ENCODE measurements around the gene CCNF. TPM values are rescaled to one million over a fixed set of nuclear protein-coding genes. Genes with fewer than 3 reads are reported as not detected.

The CCNF gene
- total RNA-seq, 4 donors from 2014 or later: 4.7 to 19.8 (median 6.9) TPM

- TF ChIP-seq CTCF (IDR thresholded peaks at IDR 0.05) (no peak), POLR2A (IDR thresholded peaks at IDR 0.05) (no peak)
- no peak for DNase-seq
- no peaks in the 10 kb centered on the region for H3K27me3 ChIP-seq
- no peak overlapping the region for H3K4me3 ChIP-seq
- no peak overlapping the region for H3K27ac ChIP-seq
- H3K36me3 ChIP-seq: peaks cover 0 to 11% (median 0%) of the 10 kb centered on the region in 3 donors
- H3K9me3 ChIP-seq: no peaks in the 10 kb centered on the region
- H3K4me1 ChIP-seq: peaks cover 0 to 11% (median 2%) of the 10 kb centered on the region in 4 donors
Measured at GRCh38 chr16:2499454-2499853, 70.2 kb downstream of the CCNF start.

GRCh38 chr16:2499890-2500429, 70.7 kb downstream of the CCNF start:
- Histone ChIP-seq H3K36me3 (peaks cover 0 to 11% (median 0%) of the 10 kb centered on the region in 3 donors), H3K4me3 (no peak overlapping the region), H3K27me3 (no peaks in the 10 kb centered on the region), H3K9me3 (no peaks in the 10 kb centered on the region), H3K27ac (no peak overlapping the region), H3K4me1 (peaks cover 0 to 11% (median 2%) of the 10 kb centered on the region in 4 donors)
- no peak for DNase-seq
- TF ChIP-seq CTCF (IDR thresholded peaks at IDR 0.05) (no peak), POLR2A (IDR thresholded peaks at IDR 0.05) (no peak)

- Histone ChIP-seq H3K27me3 (no peaks in the 10 kb centered on the region), H3K9me3 (no peaks in the 10 kb centered on the region), H3K36me3 (peaks cover 0 to 11% (median 0%) of the 10 kb centered on the region in 3 donors), H3K27ac (no peak overlapping the region), H3K4me3 (no peak overlapping the region), H3K4me1 (peaks cover 0 to 11% (median 2%) of the 10 kb centered on the region in 4 donors)
- TF ChIP-seq POLR2A (IDR thresholded peaks at IDR 0.05): no peak
- no peak for TF ChIP-seq CTCF (IDR thresholded peaks at IDR 0.05)
- no peak for DNase-seq
Measured at GRCh38 chr16:2500430-2500917, 71.2 kb downstream of the CCNF start.

- Histone ChIP-seq H3K36me3 (peaks cover 0 to 10% (median 0%) of the 10 kb centered on the region in 3 donors), H3K4me1 (peaks cover 0 to 11% (median 2%) of the 10 kb centered on the region in 4 donors), H3K27me3 (no peaks in the 10 kb centered on the region), H3K4me3 (peak overlapping the region in 1 of 4 donors; percentile 40), H3K9me3 (no peaks in the 10 kb centered on the region), H3K27ac (peak overlapping the region in 2 of 4 donors; percentile 28 to 34)
- TF ChIP-seq CTCF (IDR thresholded peaks at IDR 0.05) (peak; percentile 92 to 98 (median 96)), POLR2A (IDR thresholded peaks at IDR 0.05) (peak in 1 of 2 donors; percentile 6)
- DNase-seq: peak; percentile 71 to 90 (median 89)
Measured at GRCh38 chr16:2500918-2501750, 71.9 kb downstream of the CCNF start.

- Histone ChIP-seq H3K27me3 (no peaks in the 10 kb centered on the region), H3K4me1 (peaks cover under 1 to 11% (median 4%) of the 10 kb centered on the region in 4 donors), H3K9me3 (no peaks in the 10 kb centered on the region), H3K27ac (peak overlapping the region in 1 of 4 donors; percentile 28), H3K4me3 (no peak overlapping the region), H3K36me3 (no peaks in the 10 kb centered on the region)
- no peak for DNase-seq
- TF ChIP-seq CTCF (IDR thresholded peaks at IDR 0.05): no peak
- TF ChIP-seq POLR2A (IDR thresholded peaks at IDR 0.05): no peak
Measured at GRCh38 chr16:2501946-2502895, 73.0 kb downstream of the CCNF start.

All from Peyer's patch (tissue), 4 donors.